ENCODE results near the gene CACNA1F. TPM values are rescaled to one million over a fixed set of nuclear protein-coding genes. Genes with fewer than 3 reads are reported as not detected.

Gene CACNA1F
- total RNA-seq, 1 experiment from 2014 or later = 0.05 TPM

DNA sequence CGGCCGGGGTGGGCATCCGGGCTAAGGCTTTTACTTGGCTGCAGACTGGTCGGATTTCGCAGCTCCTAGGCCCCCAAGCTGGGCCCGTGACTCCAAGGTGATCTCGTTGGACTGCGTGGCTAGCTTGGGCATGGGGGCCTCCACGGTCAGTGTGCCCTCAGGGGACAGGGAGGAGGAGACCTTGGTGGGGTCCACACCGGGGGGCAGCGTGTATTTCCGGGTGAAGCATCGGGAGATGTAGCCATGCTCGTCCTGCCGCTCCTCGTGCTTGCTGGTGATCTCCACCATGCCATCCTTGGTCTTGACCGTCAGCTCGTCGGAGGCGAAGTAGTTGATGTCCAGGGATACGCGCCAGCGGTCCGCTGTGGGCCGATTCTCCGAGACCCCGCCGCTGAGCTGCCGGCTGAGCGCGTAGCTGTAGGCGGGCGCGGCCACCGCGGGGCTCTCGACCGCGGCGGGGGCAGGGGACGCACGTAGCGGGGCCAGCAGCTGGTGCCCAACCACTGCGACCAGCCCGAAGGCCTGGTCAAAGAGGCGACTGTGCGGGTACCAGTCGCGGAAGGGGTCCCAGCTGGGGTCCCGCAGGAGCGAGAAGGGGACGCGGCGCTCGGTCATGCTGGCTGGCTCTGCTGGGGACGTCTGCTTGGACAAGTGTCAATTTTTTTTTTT, 881 bp upstream of the CACNA1F start:
- ChIA-PET POLR2A (no interaction called here), CTCF (no interaction called here)
- Mint-ChIP-seq H3K9me3 (ENCODE audit: unreplicated experiment) (no peaks in the 10 kb centered on the region), H3K4me1 (ENCODE audit: low read depth, unreplicated experiment) (no peaks in the 10 kb centered on the region), H3K27ac (ENCODE audit: unreplicated experiment) (no peak overlapping the region), H3K36me3 (ENCODE audit: insufficient read depth, unreplicated experiment) (peaks cover 6% of the 10 kb centered on the region), H3K27me3 (ENCODE audit: insufficient read depth, unreplicated experiment) (no peaks in the 10 kb centered on the region), H3K4me3 (ENCODE audit: unreplicated experiment) (no peak overlapping the region)
- no peak for DNase-seq
- Histone ChIP-seq H3K4me3 (ENCODE audit: low read depth, low read length) (no peak overlapping the region), H3K36me3 (ENCODE audit: control insufficient read depth, insufficient read depth, low read length) (no peaks in the 10 kb centered on the region), H3K27me3 (replicated peaks; ENCODE audit: control insufficient read depth, insufficient read depth, low read length) (no peaks in the 10 kb centered on the region), H3K4me1 (no peaks in the 10 kb centered on the region), H3K9me3 (no peaks in the 10 kb centered on the region)
- no TSS peak for BruUV-seq (replicated peaks)
- intact Hi-C loops (cut with micrococcal nuclease; ENCODE audit: unreplicated experiment) = loop anchor here (2.0 to 10.0 kb wide), 2 partner anchors 43 to 59 kb away; partner anchors contain the start of gene PLP2
- no peak for TF ChIP-seq CTCF (IDR thresholded peaks at IDR 0.05; ENCODE audit: insufficient read depth in 1 of 2, low read depth in 1 of 2, low read length in 1 of 2, severe bottlenecking in 1 of 2, unreplicated experiment in 1 of 2)

DNA sequence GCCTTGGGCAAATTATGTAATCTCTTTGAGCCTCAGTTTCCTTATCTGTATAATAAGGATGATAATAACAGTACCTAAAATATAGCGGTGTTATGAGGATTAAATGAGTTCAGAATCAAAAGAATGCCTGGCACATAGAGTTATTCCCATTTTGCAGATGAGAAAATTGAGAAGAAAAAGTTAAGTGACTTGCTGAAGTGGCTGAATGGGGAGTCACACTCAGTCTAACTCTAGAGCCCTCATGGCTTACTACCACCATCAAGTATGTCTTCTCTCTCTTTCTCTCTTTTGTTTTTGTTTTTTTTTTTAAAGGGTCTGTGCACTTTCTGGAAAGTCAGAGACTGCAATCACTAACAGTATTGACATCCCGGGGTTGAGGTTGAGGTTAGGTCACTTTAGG, 615 bp downstream of the CACNA1F start:
- no peaks in the 10 kb centered on the region for H3K36me3 ChIP-seq (ENCODE audit: control insufficient read depth, insufficient read depth, low read length)
- no peaks in the 10 kb centered on the region for H3K27me3 ChIP-seq (replicated peaks; ENCODE audit: control insufficient read depth, insufficient read depth, low read length)
- no peak overlapping the region for H3K4me3 ChIP-seq (ENCODE audit: low read depth, low read length)
- DNase-seq = no peak
- Mint-ChIP-seq H3K27me3 (ENCODE audit: insufficient read depth, unreplicated experiment) (no peaks in the 10 kb centered on the region), H3K9me3 (ENCODE audit: unreplicated experiment) (no peaks in the 10 kb centered on the region), H3K4me1 (ENCODE audit: low read depth, unreplicated experiment) (no peaks in the 10 kb centered on the region), H3K27ac (ENCODE audit: unreplicated experiment) (no peak overlapping the region), H3K36me3 (ENCODE audit: insufficient read depth, unreplicated experiment) (peaks cover 6% of the 10 kb centered on the region), H3K4me3 (ENCODE audit: unreplicated experiment) (no peak overlapping the region)
- H3K9me3 ChIP-seq = no peaks in the 10 kb centered on the region
- no peaks in the 10 kb centered on the region for H3K4me1 ChIP-seq
- BruUV-seq (replicated peaks) = no TSS peak
- POLR2A ChIA-PET = no interaction called here
- CTCF ChIA-PET = no interaction called here
- intact Hi-C loops (cut with micrococcal nuclease; ENCODE audit: unreplicated experiment) = loop anchor here (10.0 kb wide), 1 partner anchor 58 kb away; the partner anchor contains the start of gene PLP2
- TF ChIP-seq CTCF (IDR thresholded peaks at IDR 0.05; ENCODE audit: insufficient read depth in 1 of 2, low read depth in 1 of 2, low read length in 1 of 2, severe bottlenecking in 1 of 2, unreplicated experiment in 1 of 2) = no peak

- H3K36me3 Mint-ChIP-seq (ENCODE audit: insufficient read depth, unreplicated experiment) = peaks cover 6% of the 10 kb centered on the region
- no peaks in the 10 kb centered on the region for H3K27me3 ChIP-seq (replicated peaks; ENCODE audit: control insufficient read depth, insufficient read depth, low read length)
- TF ChIP-seq CTCF (IDR thresholded peaks at IDR 0.05; ENCODE audit: insufficient read depth in 1 of 2, low read depth in 1 of 2, low read length in 1 of 2, severe bottlenecking in 1 of 2, unreplicated experiment in 1 of 2) = no peak
- no peak overlapping the region for H3K27ac Mint-ChIP-seq (ENCODE audit: unreplicated experiment)
- H3K9me3 Mint-ChIP-seq (ENCODE audit: unreplicated experiment) = no peaks in the 10 kb centered on the region
- H3K4me3 Mint-ChIP-seq (ENCODE audit: unreplicated experiment) = peak overlapping the region; percentile 68
- no peaks in the 10 kb centered on the region for H3K9me3 ChIP-seq
- no peak for DNase-seq
- BruUV-seq (replicated peaks) = no TSS peak
- H3K36me3 ChIP-seq (ENCODE audit: control insufficient read depth, insufficient read depth, low read length) = no peaks in the 10 kb centered on the region
- ChIA-PET POLR2A (interaction anchor here (1.0 kb wide), 1 partner anchor 40 kb away, joined by 3 read pairs; no protein-coding TSS in a partner anchor), CTCF (no interaction called here)
- H3K4me1 Mint-ChIP-seq (ENCODE audit: low read depth, unreplicated experiment) = no peaks in the 10 kb centered on the region
- no peaks in the 10 kb centered on the region for H3K4me1 ChIP-seq
- no peaks in the 10 kb centered on the region for H3K27me3 Mint-ChIP-seq (ENCODE audit: insufficient read depth, unreplicated experiment)
- intact Hi-C loops (cut with micrococcal nuclease; ENCODE audit: unreplicated experiment) = loop anchor here (10.0 kb wide), 1 partner anchor 57 kb away; the partner anchor contains the start of gene PLP2
- H3K4me3 ChIP-seq (ENCODE audit: low read depth, low read length) = peak overlapping the region; percentile 46
Observed at GRCh38 chrX:49231333-49232000, 1.7 kb downstream of the CACNA1F start.
